OCI-LY1 (cell line): ENCODE measurements around the gene ANO4.

Experiments
- H2AFZ ChIP-seq: fragments of 200-600 bp; sonication (generic), shearing (Covaris generic); 2 replicates; pipeline ENCODE4 v1.6.0; 2014; ENCODE audit warnings: antibody characterized with exemption, mild to moderate bottlenecking, low read length
- H3F3A ChIP-seq: fragments of 200-600 bp; sonication (generic), shearing (Covaris generic); 2 replicates; pipeline ENCODE4 v1.6.0; 2014; ENCODE audit warnings: mild to moderate bottlenecking, antibody characterized with exemption, low read length, moderate library complexity; ENCODE audit not compliant: insufficient read depth
- H3K27ac ChIP-seq: fragments of 200-600 bp; sonication (generic); 2 replicates; pipeline ENCODE4 v1.5.1; 2014; ENCODE audit warnings: low read length, mixed run types, mild to moderate bottlenecking, low read depth; ENCODE audit not compliant: poor library complexity, severe bottlenecking
- H3K27me3 ChIP-seq: fragments of 200-600 bp; sonication (generic); 2 replicates; pipeline ENCODE4 v1.6.0; 2014; ENCODE audit warnings: antibody characterized with exemption, mild to moderate bottlenecking, low read length, moderate library complexity; ENCODE audit not compliant: insufficient read depth
- H3K36me3 ChIP-seq: fragments of 200-600 bp; sonication (generic); 2 replicates; pipeline ENCODE4 v1.6.1; 2014; ENCODE audit warnings: mild to moderate bottlenecking, antibody characterized with exemption, low read length, moderate library complexity, mixed read lengths; ENCODE audit not compliant: insufficient read depth
- H3K4me1 ChIP-seq: fragments of 200-600 bp; sonication (generic); 2 replicates; pipeline ENCODE4 v1.5.1; 2014; ENCODE audit warnings: mild to moderate bottlenecking, low read length, moderate library complexity; ENCODE audit not compliant: insufficient read depth, severe bottlenecking
- H3K4me2 ChIP-seq: fragments of 200-600 bp; sonication (generic), shearing (Covaris generic); 2 replicates; pipeline ENCODE4 v1.6.1; 2014; ENCODE audit warnings: low read length
- H3K4me3 ChIP-seq: fragments of 200-600 bp; sonication (generic); 2 replicates; pipeline ENCODE4 v1.5.1; 2014; ENCODE audit warnings: low read length, low read depth, mild to moderate bottlenecking, mixed read lengths; ENCODE audit not compliant: poor library complexity, severe bottlenecking
- H3K79me2 ChIP-seq: fragments of 200-600 bp; shearing (Covaris generic); 2 replicates; pipeline ENCODE4 v1.6.1; 2016; ENCODE audit warnings: mixed run types, low read length, mixed read lengths; ENCODE audit not compliant: insufficient read depth
- H3K9ac ChIP-seq: fragments of 200-600 bp; sonication (generic), shearing (Covaris generic); 2 replicates; pipeline ENCODE4 v1.6.1; 2014; ENCODE audit warnings: mild to moderate bottlenecking, low read length, mixed read lengths
- H3K9me2 ChIP-seq: fragments of 200-600 bp; sonication (generic), shearing (Covaris generic); 2 replicates; pipeline ENCODE4 v1.6.1; 2014; ENCODE audit warnings: low read depth, mild to moderate bottlenecking, low read length, mixed read lengths
- H3K9me3 ChIP-seq: fragments of 200-600 bp; shearing (Covaris generic); 2 replicates; pipeline ENCODE4 v1.6.1; 2014; ENCODE audit warnings: low read length, mixed read lengths
- H4K20me1 ChIP-seq: fragments of 200-600 bp; sonication (generic), shearing (Covaris generic); 2 replicates; pipeline ENCODE4 v1.6.0; 2016; ENCODE audit warnings: mild to moderate bottlenecking, low read length; ENCODE audit not compliant: insufficient read depth
- EZH2 ChIP-seq: fragments of 200-600 bp; sonication (generic), shearing (Covaris generic); IDR thresholded peaks from 2 replicates; pipeline ENCODE4 v1.8.0; 2017; ENCODE audit warnings: borderline replicate concordance, mixed run types, mild to moderate bottlenecking, antibody characterized with exemption, low read length, moderate library complexity, mixed read lengths
- TF ChIP-seq, protein P1 (sequence below): fragments of 200-600 bp; sonication (generic), shearing (Covaris generic); IDR thresholded peaks from 2 replicates; pipeline ENCODE4 v1.5.1; 2017; ENCODE audit warnings: mild to moderate bottlenecking, antibody characterized with exemption, low read length, moderate library complexity, mixed read lengths

Gene ANO4

GRCh38 chr12:100954118-100954517 lies 159.5 kb downstream of the ANO4 start:
- no peak overlapping the region for H3K27ac ChIP-seq
- no peaks in the 10 kb centered on the region for H3F3A ChIP-seq
- no peaks in the 10 kb centered on the region for H3K4me1 ChIP-seq
- no peaks in the 10 kb centered on the region for H4K20me1 ChIP-seq
- H3K4me2 ChIP-seq = no peak overlapping the region
- H3K9ac ChIP-seq = no peak overlapping the region
- H3K79me2 ChIP-seq = no peaks in the 10 kb centered on the region
- no peak for TF ChIP-seq EZH2
- TF ChIP-seq, protein P1, sequence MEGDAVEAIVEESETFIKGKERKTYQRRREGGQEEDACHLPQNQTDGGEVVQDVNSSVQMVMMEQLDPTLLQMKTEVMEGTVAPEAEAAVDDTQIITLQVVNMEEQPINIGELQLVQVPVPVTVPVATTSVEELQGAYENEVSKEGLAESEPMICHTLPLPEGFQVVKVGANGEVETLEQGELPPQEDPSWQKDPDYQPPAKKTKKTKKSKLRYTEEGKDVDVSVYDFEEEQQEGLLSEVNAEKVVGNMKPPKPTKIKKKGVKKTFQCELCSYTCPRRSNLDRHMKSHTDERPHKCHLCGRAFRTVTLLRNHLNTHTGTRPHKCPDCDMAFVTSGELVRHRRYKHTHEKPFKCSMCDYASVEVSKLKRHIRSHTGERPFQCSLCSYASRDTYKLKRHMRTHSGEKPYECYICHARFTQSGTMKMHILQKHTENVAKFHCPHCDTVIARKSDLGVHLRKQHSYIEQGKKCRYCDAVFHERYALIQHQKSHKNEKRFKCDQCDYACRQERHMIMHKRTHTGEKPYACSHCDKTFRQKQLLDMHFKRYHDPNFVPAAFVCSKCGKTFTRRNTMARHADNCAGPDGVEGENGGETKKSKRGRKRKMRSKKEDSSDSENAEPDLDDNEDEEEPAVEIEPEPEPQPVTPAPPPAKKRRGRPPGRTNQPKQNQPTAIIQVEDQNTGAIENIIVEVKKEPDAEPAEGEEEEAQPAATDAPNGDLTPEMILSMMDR = no peak
- no peaks in the 10 kb centered on the region for H3K9me3 ChIP-seq
- H3K9me2 ChIP-seq = no peaks in the 10 kb centered on the region
- H2AFZ ChIP-seq = no peak overlapping the region
- no peak overlapping the region for H3K4me3 ChIP-seq
- H3K27me3 ChIP-seq = no peaks in the 10 kb centered on the region
- H3K36me3 ChIP-seq = no peaks in the 10 kb centered on the region

GRCh38 chr12:100955139-100955538 lies 160.6 kb downstream of the ANO4 start:
- H3K27me3 ChIP-seq = no peaks in the 10 kb centered on the region
- H3K27ac ChIP-seq = no peak overlapping the region
- H3K79me2 ChIP-seq = no peaks in the 10 kb centered on the region
- no peaks in the 10 kb centered on the region for H3F3A ChIP-seq
- H3K9ac ChIP-seq = no peak overlapping the region
- no peaks in the 10 kb centered on the region for H3K9me2 ChIP-seq
- no peak overlapping the region for H2AFZ ChIP-seq
- no peak for TF ChIP-seq EZH2
- H4K20me1 ChIP-seq = no peaks in the 10 kb centered on the region
- no peaks in the 10 kb centered on the region for H3K9me3 ChIP-seq
- H3K4me2 ChIP-seq = no peak overlapping the region
- no peak overlapping the region for H3K4me3 ChIP-seq
- H3K36me3 ChIP-seq = no peaks in the 10 kb centered on the region
- no peaks in the 10 kb centered on the region for H3K4me1 ChIP-seq

DNA sequence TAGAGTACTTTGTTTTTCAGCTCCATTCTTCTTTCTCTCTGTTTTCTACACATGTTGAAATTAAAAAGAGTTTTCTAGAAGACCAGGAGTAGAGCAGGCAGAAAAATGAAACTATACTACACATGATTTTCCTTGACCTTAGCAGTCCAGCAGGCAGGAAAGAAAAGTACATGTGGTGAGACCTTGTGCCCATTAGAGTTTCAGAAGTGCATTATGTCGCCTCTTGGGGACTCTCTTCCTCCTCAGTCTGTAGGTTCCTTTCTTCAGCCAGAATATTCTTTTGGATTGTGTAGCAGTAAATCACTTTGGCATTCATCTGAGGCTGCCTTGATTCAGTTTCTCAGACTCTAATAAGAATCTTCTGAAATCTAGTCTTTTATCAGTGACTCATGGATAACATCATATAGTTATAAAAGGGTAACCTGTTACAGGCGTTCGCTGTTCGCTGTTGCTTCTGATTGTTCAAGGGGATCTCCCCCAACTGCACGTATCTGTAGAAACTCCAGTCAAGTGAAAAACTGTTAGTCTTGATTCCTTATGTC lies 161.8 kb downstream of the ANO4 start:
- H3K4me2 ChIP-seq = no peak overlapping the region
- TF ChIP-seq EZH2 = no peak
- TF ChIP-seq, protein P1 = no peak

GRCh38 chr12:100959481-100959880 lies 164.9 kb downstream of the ANO4 start:
- Histone ChIP-seq H3K27ac (no peak overlapping the region), H3K4me2 (no peak overlapping the region), H3K36me3 (no peaks in the 10 kb centered on the region), H3K27me3 (no peaks in the 10 kb centered on the region), H3K9me2 (no peaks in the 10 kb centered on the region), H3F3A (no peaks in the 10 kb centered on the region), H4K20me1 (no peaks in the 10 kb centered on the region), H3K4me3 (no peak overlapping the region), H3K4me1 (no peaks in the 10 kb centered on the region), H3K79me2 (no peaks in the 10 kb centered on the region), H3K9me3 (no peaks in the 10 kb centered on the region), H2AFZ (no peak overlapping the region), H3K9ac (no peak overlapping the region)
- TF ChIP-seq EZH2 = no peak
- TF ChIP-seq, protein P1 = no peak

More for the DNA sequence above, 161.8 kb downstream of the ANO4 start:
- Histone ChIP-seq H3K27ac (no peak overlapping the region), H2AFZ (no peak overlapping the region), H3K27me3 (no peaks in the 10 kb centered on the region), H3K4me1 (no peaks in the 10 kb centered on the region), H3K79me2 (no peaks in the 10 kb centered on the region), H4K20me1 (no peaks in the 10 kb centered on the region), H3K36me3 (no peaks in the 10 kb centered on the region), H3K9me3 (no peaks in the 10 kb centered on the region), H3K9me2 (no peaks in the 10 kb centered on the region), H3F3A (no peaks in the 10 kb centered on the region), H3K9ac (no peak overlapping the region), H3K4me3 (no peak overlapping the region)
